HCT116 (cell line): Measurements from ENCODE around the gene MT1G. TPM values are rescaled to one million over a fixed set of nuclear protein-coding genes. Genes with fewer than 3 reads are reported as not detected.

Source experiments
- ATAC-seq: fragments of 200-7000 bp; cut with Tn5 transposase; 2 replicates; pipeline ENCODE4 v1.9.1; 2020; ENCODE audit warnings: mild to moderate bottlenecking, moderate library complexity
- BruUV-seq: library from RNA; stranded (reverse); fragments of 400-500 nt; replicated peaks from 2 replicates; lab custom pipeline; 2021; lab: Mats Ljungman, UMichigan
- CTCF ChIA-PET: fragments of 300-600 bp; sonication (Branson Sonifier 250); formaldehyde crosslinking; loops from one replicate; lab custom pipeline; 2021; ENCODE audit warnings: antibody characterized with exemption; lab: Charles Lee
- POLR2A ChIA-PET: fragments of 300-600, 350-600 bp; sonication (Branson Sonifier 250); formaldehyde crosslinking; loops from one replicate; lab custom pipeline; 2021; ENCODE audit warnings: antibody characterized with exemption; lab: Charles Lee
- RAD21 ChIA-PET, 2 experiments: fragments of 300-600 bp; sonication (Branson Sonifier 250); formaldehyde crosslinking; loops; one replicate each; lab custom pipeline; 2023; ENCODE audit warnings: low total read pairs in 2 of 2; ENCODE audit not compliant: uncharacterized antibody in 2 of 2, unreplicated experiment in 2 of 2, low non-redundant PET in 1 of 2; lab: Charles Lee
- DNase-seq: peaks from one replicate; pipeline ENCODE4 v3.0.0-alpha.2; 2010; ENCODE audit warnings: low read depth, low spot score
- H2AFZ ChIP-seq: fragments of 200-600 bp; shearing (Covaris generic), sonication (generic); 2 replicates; pipeline ENCODE4 v1.6.1; 2017; ENCODE audit warnings: low read depth, mixed run types, mixed read lengths, antibody characterized with exemption, low read length; ENCODE audit not compliant: poor library complexity, severe bottlenecking
- H3K27ac ChIP-seq: 2 replicates; pipeline ENCODE4 v1.5.1; 2012; ENCODE audit warnings: low read depth, low read length
- H3K27me3 ChIP-seq: fragments of 200-600 bp; sonication (generic); 2 replicates; pipeline ENCODE4 v1.6.1; 2016; ENCODE audit warnings: mixed run types, low read length, mixed read lengths; ENCODE audit not compliant: insufficient read depth
- H3K36me3 ChIP-seq, 2 experiments: fragments of 200-500 bp in 1 of 2; fragments of 200-600 bp in 1 of 2; sonication (Bioruptor generic) in 1 of 2; sonication (generic) in 1 of 2; 2 replicates each; pipeline versions ENCODE4 v1.5.1 to v1.6.1; 2014 to 2016; ENCODE audit warnings: low read length in 2 of 2, inconsistent platforms in 1 of 2, mixed read lengths in 1 of 2, mixed run types in 1 of 2; ENCODE audit not compliant: insufficient read depth in 2 of 2, control insufficient read depth in 1 of 2
- H3K4me1 ChIP-seq, 2 experiments: fragments of 200-600 bp in 1 of 2; sonication (generic) in 1 of 2; 2 replicates each; pipeline versions ENCODE4 v1.5.1 to v1.6.1; 2012 to 2017; ENCODE audit warnings: low read length in 2 of 2, inconsistent platforms in 1 of 2, mild to moderate bottlenecking in 1 of 2, mixed read lengths in 1 of 2, mixed run types in 1 of 2, moderate library complexity in 1 of 2; ENCODE audit not compliant: insufficient read depth in 2 of 2, control insufficient read depth in 1 of 2
- H3K4me2 ChIP-seq: fragments of 200-600 bp; sonication (generic); 2 replicates; pipeline ENCODE4 v1.6.1; 2017; ENCODE audit warnings: mixed run types, low read length, mixed read lengths
- H3K4me3 ChIP-seq, 2 experiments: fragments of 200-600 bp in 1 of 2; sonication (generic) in 1 of 2; replicated peaks in 1 of 2; 2 replicates each; pipeline ENCODE4 v1.5.1; 2011 to 2016; ENCODE audit warnings: low read length in 2 of 2, control low read depth in 1 of 2, low read depth in 1 of 2, mild to moderate bottlenecking in 1 of 2, mixed read lengths in 1 of 2, mixed run types in 1 of 2
- H3K79me2 ChIP-seq: fragments of 200-600 bp; sonication (generic); 2 replicates; pipeline ENCODE4 v1.6.1; 2017; ENCODE audit warnings: mild to moderate bottlenecking, mixed run types, low read length, moderate library complexity, mixed read lengths; ENCODE audit not compliant: insufficient read depth
- H3K9ac ChIP-seq: fragments of 200-600 bp; sonication (generic); 2 replicates; pipeline ENCODE4 v1.6.1; 2016; ENCODE audit warnings: low read length, mixed read lengths
- H3K9me2 ChIP-seq: fragments of 200-600 bp; sonication (generic), shearing (Covaris generic); 2 replicates; pipeline ENCODE4 v1.6.1; 2017; ENCODE audit warnings: mixed run types, mild to moderate bottlenecking, moderate library complexity; ENCODE audit not compliant: insufficient read depth
- H3K9me3 ChIP-seq, 2 experiments: fragments of 200-500 bp in 1 of 2; fragments of 200-600 bp in 1 of 2; sonication (Bioruptor generic) in 1 of 2; sonication (generic) in 1 of 2; 2 replicates each; pipeline ENCODE4 v1.6.1; 2014 to 2017; ENCODE audit warnings: low read length in 2 of 2, mixed read lengths in 2 of 2, inconsistent platforms in 1 of 2, low read depth in 1 of 2, mild to moderate bottlenecking in 1 of 2, mixed run types in 1 of 2, moderate library complexity in 1 of 2; ENCODE audit not compliant: control insufficient read depth in 1 of 2, insufficient read depth in 1 of 2
- H4K20me1 ChIP-seq: fragments of 200-600 bp; sonication (generic), shearing (Covaris generic); 2 replicates; pipeline ENCODE4 v1.6.1; 2017; ENCODE audit warnings: mixed run types, mild to moderate bottlenecking, moderate library complexity; ENCODE audit not compliant: insufficient read depth
- ATF3 ChIP-seq: IDR thresholded peaks from 2 replicates; pipeline ENCODE4 v1.6.1; 2012
- CEBPB ChIP-seq: IDR thresholded peaks from 2 replicates; pipeline ENCODE4 v1.6.1; 2012; ENCODE audit warnings: low read depth
- CTCF ChIP-seq, 3 experiments: fragments of 200-600 bp in 1 of 3; sonication (generic) in 1 of 3; IDR thresholded peaks in 2 of 3; conservative IDR thresholded peaks in 1 of 3; 2 replicates each; pipeline ENCODE4 v1.5.1; 2012 to 2017; ENCODE audit warnings: low read depth in 2 of 3, low read length in 2 of 3, antibody characterized with exemption in 1 of 3, borderline replicate concordance in 1 of 3, control low read depth in 1 of 3, mild to moderate bottlenecking in 1 of 3, mixed read lengths in 1 of 3, mixed run types in 1 of 3, moderate library complexity in 1 of 3; ENCODE audit not compliant: insufficient read depth in 1 of 3
- EGR1 ChIP-seq: IDR thresholded peaks from 2 replicates; pipeline ENCODE4 v1.6.1; 2012; ENCODE audit warnings: low read depth
- EZH2 ChIP-seq: fragments of 200-600 bp; sonication (generic); IDR thresholded peaks from 2 replicates; pipeline ENCODE4 v1.6.1; 2017; ENCODE audit warnings: antibody characterized with exemption, mixed run types
- MAX ChIP-seq: IDR thresholded peaks from 2 replicates; pipeline ENCODE4 v1.6.1; 2012
- POLR2A ChIP-seq: IDR thresholded peaks from 2 replicates; pipeline ENCODE4 v1.7.0; 2011; ENCODE audit warnings: borderline replicate concordance; ENCODE audit not compliant: insufficient read depth, insufficient read length; ENCODE audit errors: extremely low read depth
- RAD21 ChIP-seq: IDR thresholded peaks from 2 replicates; pipeline ENCODE4 v1.6.1; 2012; ENCODE audit warnings: low read depth, mild to moderate bottlenecking
- REST ChIP-seq: IDR thresholded peaks from 2 replicates; pipeline ENCODE4 v1.6.1; 2012; ENCODE audit warnings: low read depth
- SIN3A ChIP-seq: IDR thresholded peaks from 2 replicates; pipeline ENCODE4 v1.6.1; 2012; ENCODE audit warnings: low read depth
- SRF ChIP-seq: IDR thresholded peaks from 2 replicates; pipeline ENCODE4 v1.6.1; 2012; ENCODE audit warnings: low read depth
- TCF7L2 ChIP-seq: IDR thresholded peaks from 2 replicates; pipeline ENCODE4 v1.7.0; 2011; ENCODE audit warnings: borderline replicate concordance, inconsistent platforms; ENCODE audit not compliant: insufficient read depth, insufficient read length; ENCODE audit errors: extremely low read depth
- ZFX ChIP-seq: fragments of 450-650 bp; IDR thresholded peaks from 2 replicates; pipeline ENCODE4 v1.6.1; 2017
- ZNF274 ChIP-seq: fragments of 200-500 bp; sonication (Bioruptor generic); IDR thresholded peaks from 2 replicates; pipeline ENCODE4 v1.6.1; 2014; ENCODE audit warnings: mild to moderate bottlenecking, low read depth, low read length, inconsistent platforms
- intact Hi-C: fragments of 100-400 bp; cut with micrococcal nuclease; formaldehyde crosslinking; loops from 2 replicates; pipeline ENCODE4 v1.10.0; 2022
- total RNA-seq: library from RNA; stranded (reverse); gene quantifications from one replicate; pipeline ENCODE4 v1.2.1, GENCODE V29; 2021; ENCODE audit not compliant: unreplicated experiment

The MT1G gene
- total RNA-seq, 1 experiment from 2014 or later = 1.2 TPM

GRCh38 chr16:56634715-56635440, 33.0 kb downstream of the MT1G start (continued):
- TF ChIP-seq REST = no peak
- TF ChIP-seq ZFX = no peak
- TF ChIP-seq, all 23 proteins: peak for 0

GRCh38 chr16:56633535-56633934, 34.3 kb downstream of the MT1G start:
- RAD21 ChIA-PET = no interaction called here
- H3K9ac ChIP-seq = no peak overlapping the region
- H3K4me2 ChIP-seq = no peak overlapping the region
- H3K4me1 ChIP-seq = peaks cover 0 to 17% of the 10 kb centered on the region in 2 experiments; a peak in 2 of 4 replicates
- H3K27me3 ChIP-seq = no peaks in the 10 kb centered on the region
- ATAC-seq (no peak), DNase-seq (no peak)
- intact Hi-C loops = no loop called here
- H3K9me2 ChIP-seq = no peaks in the 10 kb centered on the region
- H3K79me2 ChIP-seq = no peaks in the 10 kb centered on the region
- CTCF ChIA-PET = no interaction called here
- POLR2A ChIA-PET = interaction anchor here (1.0 kb wide), 1 partner anchor 8 kb away, joined by 3 read pairs; the partner anchor contains the start of gene MT1E
- no peak overlapping the region for H2AFZ ChIP-seq
- H4K20me1 ChIP-seq = no peaks in the 10 kb centered on the region
- H3K4me3 ChIP-seq = no peak overlapping the region
- no peak for TF ChIP-seq SIN3A
- no peak for TF ChIP-seq REST
- no peak for TF ChIP-seq TCF7L2
- no peak for TF ChIP-seq RAD21
- TF ChIP-seq CTCF (IDR thresholded peaks at IDR 0.05 in 2 of 3, conservative IDR thresholded peaks at IDR 0.05 in 1 of 3; ENCODE audit: borderline replicate concordance in 1 of 3, insufficient read depth in 1 of 3, low read depth in 2 of 3, low read length in 2 of 3) = no peak
- TF ChIP-seq MAX = no peak
- TF ChIP-seq CEBPB = no peak
- no peak for TF ChIP-seq ATF3
- no peak for TF ChIP-seq ZNF274
- no peak for TF ChIP-seq EZH2
- no peak for TF ChIP-seq SRF
- TF ChIP-seq POLR2A = no peak
- TF ChIP-seq EGR1 = no peak
- TF ChIP-seq, all 23 proteins: peak for 0
- no peak overlapping the region for H3K27ac ChIP-seq
- no TSS peak for BruUV-seq
- no peaks in the 10 kb centered on the region for H3K9me3 ChIP-seq
- no peaks in the 10 kb centered on the region for H3K36me3 ChIP-seq
